ENCODE measurements around the gene NFATC2. TPM values are rescaled to one million over a fixed set of nuclear protein-coding genes. Genes with fewer than 3 reads are reported as not detected.

Gene NFATC2
- total RNA-seq, 2 donors from 2014 or later, result 11.9 to 24.5 TPM

DNA sequence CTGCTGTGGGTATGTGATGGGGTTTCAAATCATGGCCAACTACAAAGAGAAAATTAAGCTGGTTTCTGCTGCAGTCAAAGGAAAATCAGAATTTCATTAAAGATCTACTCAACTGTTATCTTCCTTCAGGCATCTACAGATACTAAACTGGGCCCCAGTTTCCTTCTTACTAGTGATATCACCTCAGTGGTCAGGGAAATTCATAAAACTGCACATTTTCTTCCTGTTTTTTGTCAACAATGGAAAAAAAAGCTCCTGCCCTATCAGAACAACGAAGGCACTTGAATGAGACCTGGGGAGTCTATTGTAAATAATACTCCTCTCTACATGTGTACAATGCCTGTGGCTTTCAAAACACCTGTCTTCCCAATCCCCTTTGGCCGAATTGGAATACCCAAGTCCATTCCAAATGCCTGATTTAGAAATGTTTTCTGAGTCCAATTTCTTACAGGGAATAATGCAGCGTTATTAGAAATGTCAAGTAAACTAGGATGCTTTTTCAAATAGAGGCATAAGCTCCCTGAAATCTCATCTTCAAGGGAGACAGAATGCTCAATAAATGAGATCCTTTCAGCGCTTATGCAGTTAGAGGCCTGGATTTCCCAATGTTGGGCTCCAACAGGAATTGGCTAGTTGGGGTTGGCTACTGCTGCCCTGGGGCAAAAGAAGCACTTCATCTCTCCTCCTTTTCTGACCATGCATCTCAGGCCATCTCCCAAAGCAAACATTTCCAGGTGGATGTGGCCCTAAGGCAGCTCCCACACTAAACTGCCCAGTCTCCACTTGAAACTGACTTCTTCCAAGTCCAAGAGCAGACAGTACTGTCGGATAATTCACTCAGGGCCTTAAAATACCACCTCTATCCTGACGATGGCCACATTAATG is 143.3 kb downstream of the NFATC2 start:
- H3K36me3 ChIP-seq, result no peaks in the 10 kb centered on the region
- no peaks in the 10 kb centered on the region for H3K9me3 ChIP-seq
- H3K4me1 ChIP-seq (ENCODE audit: control insufficient read depth in 1 of 2, low read depth in 2 of 2), result peaks cover 0 to 24% of the 10 kb centered on the region in 2 donors
- DNase-seq (ENCODE audit: low spot score) (no peak), ATAC-seq (ENCODE audit: insufficient number of reproducible peaks, low FRiP score, low read depth) (no peak)
- TF ChIP-seq, protein P1, sequence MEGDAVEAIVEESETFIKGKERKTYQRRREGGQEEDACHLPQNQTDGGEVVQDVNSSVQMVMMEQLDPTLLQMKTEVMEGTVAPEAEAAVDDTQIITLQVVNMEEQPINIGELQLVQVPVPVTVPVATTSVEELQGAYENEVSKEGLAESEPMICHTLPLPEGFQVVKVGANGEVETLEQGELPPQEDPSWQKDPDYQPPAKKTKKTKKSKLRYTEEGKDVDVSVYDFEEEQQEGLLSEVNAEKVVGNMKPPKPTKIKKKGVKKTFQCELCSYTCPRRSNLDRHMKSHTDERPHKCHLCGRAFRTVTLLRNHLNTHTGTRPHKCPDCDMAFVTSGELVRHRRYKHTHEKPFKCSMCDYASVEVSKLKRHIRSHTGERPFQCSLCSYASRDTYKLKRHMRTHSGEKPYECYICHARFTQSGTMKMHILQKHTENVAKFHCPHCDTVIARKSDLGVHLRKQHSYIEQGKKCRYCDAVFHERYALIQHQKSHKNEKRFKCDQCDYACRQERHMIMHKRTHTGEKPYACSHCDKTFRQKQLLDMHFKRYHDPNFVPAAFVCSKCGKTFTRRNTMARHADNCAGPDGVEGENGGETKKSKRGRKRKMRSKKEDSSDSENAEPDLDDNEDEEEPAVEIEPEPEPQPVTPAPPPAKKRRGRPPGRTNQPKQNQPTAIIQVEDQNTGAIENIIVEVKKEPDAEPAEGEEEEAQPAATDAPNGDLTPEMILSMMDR (IDR thresholded peaks at IDR 0.05), result no peak
- no peaks in the 10 kb centered on the region for H3K27me3 ChIP-seq (replicated peaks; ENCODE audit: insufficient read depth)
- H3K4me3 ChIP-seq, result no peak overlapping the region
- H3K27ac ChIP-seq, result no peak overlapping the region

DNA sequence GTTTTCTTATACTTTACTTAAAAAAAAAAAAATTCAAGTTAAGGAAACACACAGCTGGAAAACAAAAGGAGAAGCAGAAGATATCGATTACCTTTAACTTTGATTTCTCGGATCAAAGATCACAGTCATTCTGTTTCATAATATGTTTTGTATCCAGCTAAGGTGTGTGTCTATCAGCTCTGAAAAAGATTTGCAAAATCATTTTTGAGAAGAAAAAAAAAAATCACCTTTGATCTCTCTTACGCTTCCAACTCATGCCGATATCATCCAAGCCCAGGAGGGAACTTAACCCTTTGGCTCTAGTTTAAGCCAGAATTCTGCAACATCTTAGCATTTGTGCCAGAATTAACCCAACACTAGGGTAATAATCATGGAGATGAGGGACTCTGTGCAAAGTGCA is 144.0 kb downstream of the NFATC2 start:
- Histone ChIP-seq H3K27me3 (replicated peaks; ENCODE audit: insufficient read depth) (no peaks in the 10 kb centered on the region), H3K36me3 (no peaks in the 10 kb centered on the region), H3K4me3 (no peak overlapping the region), H3K9me3 (no peaks in the 10 kb centered on the region), H3K4me1 (ENCODE audit: control insufficient read depth in 1 of 2, low read depth in 2 of 2) (peaks cover 5 to 31% of the 10 kb centered on the region in 2 donors), H3K27ac (no peak overlapping the region)
- DNase-seq (ENCODE audit: low spot score) (no peak), ATAC-seq (ENCODE audit: insufficient number of reproducible peaks, low FRiP score, low read depth) (no peak)
- TF ChIP-seq, protein P1 (IDR thresholded peaks at IDR 0.05), result no peak

DNA sequence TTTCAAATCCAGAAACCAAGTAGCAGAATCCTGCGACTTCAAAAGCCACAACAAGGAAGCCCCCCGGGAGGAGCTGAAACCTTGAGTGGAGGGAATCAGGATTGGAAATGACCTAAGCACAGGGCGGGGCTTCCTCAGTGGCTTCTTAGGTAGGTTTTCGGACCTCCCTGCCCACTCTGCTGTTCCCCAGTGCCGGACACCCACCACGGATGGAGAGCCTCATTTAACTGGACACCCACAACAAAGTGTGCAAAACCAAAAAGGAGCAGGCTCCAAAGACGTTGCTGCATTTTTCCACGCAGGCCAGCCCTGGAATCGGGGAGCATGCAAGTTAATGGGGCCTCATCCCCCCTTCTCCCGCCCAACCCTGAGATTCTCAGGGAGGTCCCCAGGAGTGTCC is 144.4 kb downstream of the NFATC2 start:
- Histone ChIP-seq H3K27me3 (replicated peaks; ENCODE audit: insufficient read depth) (no peaks in the 10 kb centered on the region), H3K4me3 (no peak overlapping the region), H3K9me3 (no peaks in the 10 kb centered on the region), H3K36me3 (no peaks in the 10 kb centered on the region), H3K27ac (no peak overlapping the region), H3K4me1 (ENCODE audit: control insufficient read depth in 1 of 2, low read depth in 2 of 2) (peaks cover 9 to 35% of the 10 kb centered on the region in 2 donors)
- TF ChIP-seq, protein P1 (IDR thresholded peaks at IDR 0.05), result no peak
- DNase-seq (ENCODE audit: low spot score) (no peak), ATAC-seq (ENCODE audit: insufficient number of reproducible peaks, low FRiP score, low read depth) (no peak)

DNA sequence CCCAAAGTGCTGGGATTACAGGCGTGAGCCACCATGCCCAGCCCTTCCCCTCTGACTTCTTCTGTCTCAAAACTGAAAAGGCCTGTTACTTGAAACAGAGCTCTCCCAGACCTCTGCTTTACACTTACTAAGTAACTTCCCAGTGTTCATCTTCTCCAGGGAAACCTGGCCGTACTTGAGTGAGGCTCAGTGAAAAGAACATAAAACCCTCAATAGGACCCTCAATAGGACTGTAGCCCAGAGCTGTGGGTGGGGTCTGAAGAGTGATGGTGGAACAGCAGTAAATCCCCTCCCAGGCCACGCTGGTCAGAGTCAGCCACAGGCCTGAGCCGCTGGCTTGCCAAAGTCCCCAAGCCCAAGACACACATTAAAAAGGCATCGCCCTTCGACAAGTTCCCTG is 145.4 kb downstream of the NFATC2 start:
- TF ChIP-seq, protein P1 (IDR thresholded peaks at IDR 0.05), result no peak

DNA sequence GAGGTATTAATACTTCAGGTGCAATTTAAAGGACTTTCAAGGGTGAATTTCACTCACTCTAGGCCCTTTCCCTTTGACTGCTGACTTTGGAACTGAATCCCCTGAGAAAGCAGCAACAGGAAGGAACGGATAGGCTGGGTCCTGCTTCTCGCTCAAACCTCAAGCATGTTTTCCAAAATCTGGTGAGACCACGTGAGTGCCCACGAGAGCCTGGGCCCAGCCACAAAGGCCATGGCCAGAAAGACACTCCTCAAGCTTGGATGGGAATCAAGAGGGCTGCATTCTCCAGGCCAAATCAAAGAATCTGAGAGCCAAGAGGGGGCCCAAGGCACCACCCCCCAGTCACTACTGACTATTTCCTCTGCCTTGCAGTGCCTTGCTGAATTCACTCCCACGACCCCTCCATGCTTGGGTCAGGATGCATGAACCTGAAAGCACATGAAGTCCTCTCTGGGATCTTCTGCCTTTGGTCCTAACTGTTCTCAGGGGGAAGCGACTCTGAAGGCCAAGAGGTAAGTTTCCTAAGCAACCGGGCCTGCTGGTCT is 146.1 kb downstream of the NFATC2 start:
- no peak overlapping the region for H3K4me3 ChIP-seq
- H3K27me3 ChIP-seq (replicated peaks; ENCODE audit: insufficient read depth), result no peaks in the 10 kb centered on the region
- TF ChIP-seq, protein P1 (IDR thresholded peaks at IDR 0.05), result no peak
- H3K9me3 ChIP-seq, result no peaks in the 10 kb centered on the region
- peaks cover 11 to 38% of the 10 kb centered on the region in 2 donors for H3K4me1 ChIP-seq (ENCODE audit: control insufficient read depth in 1 of 2, low read depth in 2 of 2)
- no peaks in the 10 kb centered on the region for H3K36me3 ChIP-seq
- DNase-seq (ENCODE audit: low spot score) (no peak), ATAC-seq (ENCODE audit: insufficient number of reproducible peaks, low FRiP score, low read depth) (no peak)
- H3K27ac ChIP-seq, result peak overlapping the region; percentile 56 to 72

More for the DNA sequence above, 145.4 kb downstream of the NFATC2 start:
- H3K36me3 ChIP-seq, result no peaks in the 10 kb centered on the region
- peaks cover 11 to 38% of the 10 kb centered on the region in 2 donors for H3K4me1 ChIP-seq (ENCODE audit: control insufficient read depth in 1 of 2, low read depth in 2 of 2)
- no peak overlapping the region for H3K27ac ChIP-seq
- DNase-seq (ENCODE audit: low spot score) (no peak), ATAC-seq (ENCODE audit: insufficient number of reproducible peaks, low FRiP score, low read depth) (no peak)
- H3K9me3 ChIP-seq, result no peaks in the 10 kb centered on the region
- no peak overlapping the region for H3K4me3 ChIP-seq
- no peaks in the 10 kb centered on the region for H3K27me3 ChIP-seq (replicated peaks; ENCODE audit: insufficient read depth)
